ENCODE measurements around the gene PLD4.

PLD4 gene

DNA sequence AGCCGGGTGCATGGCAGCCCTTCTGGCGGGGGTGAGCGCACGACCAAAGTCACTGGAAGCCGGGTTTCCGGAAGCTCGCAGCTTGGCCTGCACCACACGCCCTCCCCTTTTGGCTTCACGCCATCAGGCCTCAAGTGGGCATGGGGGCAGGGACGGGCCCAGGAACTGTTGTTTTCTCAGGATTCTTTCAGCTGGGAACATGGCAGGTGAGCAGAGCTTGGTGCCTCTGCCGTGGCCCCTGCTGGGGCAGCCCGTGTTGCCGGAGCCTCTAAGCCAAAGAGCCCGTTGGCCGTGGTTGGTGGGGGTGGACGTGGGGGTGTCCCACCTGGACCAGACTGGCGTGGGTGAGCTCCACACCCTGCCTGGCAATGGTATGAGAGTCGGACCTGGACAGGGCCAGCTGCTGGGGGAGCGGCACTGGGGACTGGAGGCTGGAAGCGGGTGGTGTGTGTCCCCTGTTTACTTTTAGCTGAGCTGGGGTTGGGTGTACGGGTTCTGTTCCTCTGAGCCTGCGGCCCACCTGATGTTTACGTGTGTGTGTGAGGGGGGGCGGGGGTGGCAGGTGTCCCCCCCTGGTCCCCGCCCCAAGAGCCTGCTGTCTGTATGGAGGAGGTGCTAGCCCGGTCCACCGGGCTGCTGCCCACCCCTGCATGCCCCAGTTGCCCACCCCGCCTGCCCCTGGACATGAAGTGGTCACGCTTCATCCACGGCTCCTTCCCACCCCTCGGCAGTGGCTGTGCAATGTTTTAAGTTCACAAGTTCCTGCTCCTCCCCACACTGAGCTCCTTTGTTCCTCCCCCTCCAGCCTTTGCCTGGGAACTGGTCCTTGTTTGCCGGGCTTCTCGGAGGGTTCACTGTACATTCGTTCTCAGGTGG, 28.7 kb upstream of the PLD4 start:
- POLR2A ChIA-PET, result no interaction called here
- DNase-seq (ENCODE audit: extremely low spot score), result no peak

GRCh38 chr14:104897330-104898194, 27.1 kb upstream of the PLD4 start:
- no peak for DNase-seq (ENCODE audit: extremely low spot score)
- ChIA-PET POLR2A (no interaction called here), CTCF (interaction anchor here (1.1 to 4.1 kb wide), 6 partner anchors 19 to 39 kb away, joined by 3 to 18 read pairs (median 4); partner anchors contain the start of gene PLD4)
- TF ChIP-seq, protein P1, sequence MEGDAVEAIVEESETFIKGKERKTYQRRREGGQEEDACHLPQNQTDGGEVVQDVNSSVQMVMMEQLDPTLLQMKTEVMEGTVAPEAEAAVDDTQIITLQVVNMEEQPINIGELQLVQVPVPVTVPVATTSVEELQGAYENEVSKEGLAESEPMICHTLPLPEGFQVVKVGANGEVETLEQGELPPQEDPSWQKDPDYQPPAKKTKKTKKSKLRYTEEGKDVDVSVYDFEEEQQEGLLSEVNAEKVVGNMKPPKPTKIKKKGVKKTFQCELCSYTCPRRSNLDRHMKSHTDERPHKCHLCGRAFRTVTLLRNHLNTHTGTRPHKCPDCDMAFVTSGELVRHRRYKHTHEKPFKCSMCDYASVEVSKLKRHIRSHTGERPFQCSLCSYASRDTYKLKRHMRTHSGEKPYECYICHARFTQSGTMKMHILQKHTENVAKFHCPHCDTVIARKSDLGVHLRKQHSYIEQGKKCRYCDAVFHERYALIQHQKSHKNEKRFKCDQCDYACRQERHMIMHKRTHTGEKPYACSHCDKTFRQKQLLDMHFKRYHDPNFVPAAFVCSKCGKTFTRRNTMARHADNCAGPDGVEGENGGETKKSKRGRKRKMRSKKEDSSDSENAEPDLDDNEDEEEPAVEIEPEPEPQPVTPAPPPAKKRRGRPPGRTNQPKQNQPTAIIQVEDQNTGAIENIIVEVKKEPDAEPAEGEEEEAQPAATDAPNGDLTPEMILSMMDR (IDR thresholded peaks at IDR 0.05; ENCODE audit: control extremely low read depth, extremely low read depth, low read depth, missing control alignments), result no peak

More for the DNA sequence above, 28.7 kb upstream of the PLD4 start:
- CTCF ChIA-PET, result interaction anchor here (0.7 to 4.1 kb wide), 18 partner anchors 9 to 456 kb away, joined by 3 to 26 read pairs (median 4); partner anchors contain the start of genes GPR132 and PLD4
- TF ChIP-seq, protein P1 (IDR thresholded peaks at IDR 0.05; ENCODE audit: control extremely low read depth, extremely low read depth, low read depth, missing control alignments), result no peak

DNA sequence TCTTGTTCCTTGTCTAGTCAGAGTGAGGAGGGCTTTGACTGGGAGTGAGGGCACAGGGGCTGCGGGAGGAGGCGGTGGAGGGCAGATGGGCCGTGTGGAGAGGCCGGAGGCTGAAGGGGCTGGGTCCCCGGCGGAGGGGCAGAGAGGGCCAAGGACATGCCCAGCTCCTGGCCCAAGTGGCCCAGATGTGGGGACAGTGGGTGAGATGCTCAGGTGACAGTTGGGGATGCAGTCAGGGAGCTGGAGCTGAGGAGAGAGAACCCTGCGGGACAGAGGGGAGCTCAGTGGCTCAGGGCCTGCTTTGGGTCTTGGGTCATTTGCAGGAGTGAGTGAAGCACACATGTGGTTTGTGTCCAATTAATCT, 26.5 kb upstream of the PLD4 start:
- DNase-seq (ENCODE audit: extremely low spot score), result no peak
- ChIA-PET POLR2A (no interaction called here), CTCF (interaction anchor here (0.7 to 1.2 kb wide), 3 partner anchors 10 to 37 kb away, joined by 3 to 4 read pairs (median 3); no protein-coding TSS in a partner anchor)
- TF ChIP-seq, protein P1 (IDR thresholded peaks at IDR 0.05; ENCODE audit: control extremely low read depth, extremely low read depth, low read depth, missing control alignments), result no peak

DNA sequence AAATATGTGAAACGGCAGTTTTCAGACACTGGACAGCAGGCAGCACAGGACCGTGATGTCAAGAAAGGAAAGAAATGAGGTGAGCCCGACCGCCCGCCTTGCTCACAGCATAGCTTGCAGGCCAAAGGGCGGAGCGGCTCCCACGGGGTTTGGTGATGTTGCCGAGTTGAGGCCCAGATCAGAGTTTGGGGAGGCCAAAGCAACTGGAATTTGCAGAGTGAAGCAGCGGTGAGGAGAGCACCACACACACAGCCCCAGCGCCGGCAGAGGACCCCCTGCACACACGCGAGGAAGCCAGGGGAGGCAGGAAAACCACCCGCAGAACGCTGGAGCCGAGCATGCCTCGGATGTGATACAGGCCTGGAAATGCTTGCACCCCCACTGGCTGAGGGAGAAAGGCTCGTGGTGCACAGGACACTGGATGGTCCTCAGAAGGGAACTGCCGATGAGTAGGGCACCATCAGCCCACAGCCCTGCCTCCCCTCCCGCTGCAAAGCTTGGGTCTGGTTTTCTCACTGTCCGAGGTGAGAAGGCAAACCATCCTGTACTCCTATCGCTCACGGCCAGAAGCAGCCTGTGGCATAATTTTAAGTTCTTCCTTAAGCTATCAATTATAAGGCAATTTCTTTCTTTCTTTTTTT, 25.7 kb upstream of the PLD4 start:
- TF ChIP-seq, protein P1 (IDR thresholded peaks at IDR 0.05; ENCODE audit: control extremely low read depth, extremely low read depth, low read depth, missing control alignments), result no peak
- ChIA-PET CTCF (interaction anchor here (0.7 to 1.2 kb wide), 4 partner anchors 10 to 146 kb away, joined by 3 to 4 read pairs (median 4); no protein-coding TSS in a partner anchor), POLR2A (interaction anchor here (0.6 kb wide), 1 partner anchor 147 kb away, joined by 4 read pairs; no protein-coding TSS in a partner anchor)
- DNase-seq (ENCODE audit: extremely low spot score), result no peak

GRCh38 chr14:104899781-104900180, 24.9 kb upstream of the PLD4 start:
- TF ChIP-seq, protein P1 (IDR thresholded peaks at IDR 0.05; ENCODE audit: control extremely low read depth, extremely low read depth, low read depth, missing control alignments), result no peak
- no peak for DNase-seq (ENCODE audit: extremely low spot score)
- POLR2A ChIA-PET, result no interaction called here
- CTCF ChIA-PET, result interaction anchor here (1.2 kb wide), 1 partner anchor 146 kb away, joined by 4 read pairs; no protein-coding TSS in a partner anchor
